ENCODE measurements around the gene TNFRSF14. TPM values are rescaled to one million over a fixed set of nuclear protein-coding genes. Genes with fewer than 3 reads are reported as not detected.

TNFRSF14 gene
- total RNA-seq, 1 experiment from 2014 or later: 1.5 TPM

DNA sequence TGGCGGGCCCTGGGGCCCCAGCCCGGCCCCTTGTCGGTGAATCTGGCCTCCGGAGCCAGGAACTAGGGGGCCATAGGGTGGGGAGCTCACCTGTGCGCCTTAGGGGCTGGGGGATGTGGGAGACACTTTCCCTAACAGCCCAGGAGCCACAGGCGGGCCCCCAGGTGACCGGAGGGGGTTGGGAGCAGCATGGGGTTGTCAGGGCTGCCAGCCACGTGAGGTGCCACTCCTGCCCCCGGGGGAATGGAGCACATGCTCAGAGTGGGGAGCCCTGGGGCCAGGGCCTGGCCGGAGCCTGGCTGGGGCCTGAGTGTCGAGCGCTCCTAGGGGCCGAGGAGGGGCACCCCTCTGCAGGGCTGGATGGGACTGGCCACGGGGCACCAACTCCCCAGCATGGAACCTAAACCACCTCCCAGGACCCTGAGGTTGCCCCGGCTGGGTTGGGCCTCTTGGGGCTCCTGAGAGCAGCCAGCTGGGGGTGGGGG lies 50.3 kb downstream of the TNFRSF14 start:
- Histone ChIP-seq H3K9me3 (no peaks in the 10 kb centered on the region), H3K4me3 (ENCODE audit: low read depth, low read length) (no peak overlapping the region), H3K36me3 (ENCODE audit: control insufficient read depth, insufficient read depth, low read length) (no peaks in the 10 kb centered on the region), H3K27me3 (replicated peaks; ENCODE audit: control insufficient read depth, insufficient read depth, low read length) (no peaks in the 10 kb centered on the region), H3K4me1 (no peaks in the 10 kb centered on the region)
- Mint-ChIP-seq H3K36me3 (ENCODE audit: insufficient read depth, unreplicated experiment) (no peaks in the 10 kb centered on the region), H3K9me3 (ENCODE audit: unreplicated experiment) (no peaks in the 10 kb centered on the region), H3K27me3 (ENCODE audit: insufficient read depth, unreplicated experiment) (peaks cover 5% of the 10 kb centered on the region), H3K27ac (ENCODE audit: unreplicated experiment) (no peak overlapping the region), H3K4me1 (ENCODE audit: low read depth, unreplicated experiment) (no peaks in the 10 kb centered on the region), H3K4me3 (ENCODE audit: unreplicated experiment) (no peak overlapping the region)
- intact Hi-C loops (cut with micrococcal nuclease; ENCODE audit: unreplicated experiment): no loop called here
- POLR2A ChIA-PET: no interaction called here
- CTCF ChIA-PET: no interaction called here
- no peak for TF ChIP-seq CTCF (IDR thresholded peaks at IDR 0.05; ENCODE audit: insufficient read depth in 1 of 2, low read depth in 1 of 2, low read length in 1 of 2, severe bottlenecking in 1 of 2, unreplicated experiment in 1 of 2)
- no peak for DNase-seq
- no TSS peak for BruUV-seq (replicated peaks)

GRCh38 chr1:2606881-2607621 lies 50.9 kb downstream of the TNFRSF14 start:
- H3K4me1 Mint-ChIP-seq (ENCODE audit: low read depth, unreplicated experiment): no peaks in the 10 kb centered on the region
- no peaks in the 10 kb centered on the region for H3K36me3 Mint-ChIP-seq (ENCODE audit: insufficient read depth, unreplicated experiment)
- DNase-seq: no peak
- peaks cover 5% of the 10 kb centered on the region for H3K27me3 Mint-ChIP-seq (ENCODE audit: insufficient read depth, unreplicated experiment)
- no peaks in the 10 kb centered on the region for H3K9me3 ChIP-seq
- no peaks in the 10 kb centered on the region for H3K36me3 ChIP-seq (ENCODE audit: control insufficient read depth, insufficient read depth, low read length)
- no peak overlapping the region for H3K4me3 Mint-ChIP-seq (ENCODE audit: unreplicated experiment)
- ChIA-PET CTCF (no interaction called here), POLR2A (no interaction called here)
- H3K27me3 ChIP-seq (replicated peaks; ENCODE audit: control insufficient read depth, insufficient read depth, low read length): no peaks in the 10 kb centered on the region
- H3K4me3 ChIP-seq (ENCODE audit: low read depth, low read length): no peak overlapping the region
- intact Hi-C loops (cut with micrococcal nuclease; ENCODE audit: unreplicated experiment): no loop called here
- no peak overlapping the region for H3K27ac Mint-ChIP-seq (ENCODE audit: unreplicated experiment)
- no peaks in the 10 kb centered on the region for H3K4me1 ChIP-seq
- no peak for TF ChIP-seq CTCF (IDR thresholded peaks at IDR 0.05; ENCODE audit: insufficient read depth in 1 of 2, low read depth in 1 of 2, low read length in 1 of 2, severe bottlenecking in 1 of 2, unreplicated experiment in 1 of 2)
- no peaks in the 10 kb centered on the region for H3K9me3 Mint-ChIP-seq (ENCODE audit: unreplicated experiment)
- no TSS peak for BruUV-seq (replicated peaks)

DNA sequence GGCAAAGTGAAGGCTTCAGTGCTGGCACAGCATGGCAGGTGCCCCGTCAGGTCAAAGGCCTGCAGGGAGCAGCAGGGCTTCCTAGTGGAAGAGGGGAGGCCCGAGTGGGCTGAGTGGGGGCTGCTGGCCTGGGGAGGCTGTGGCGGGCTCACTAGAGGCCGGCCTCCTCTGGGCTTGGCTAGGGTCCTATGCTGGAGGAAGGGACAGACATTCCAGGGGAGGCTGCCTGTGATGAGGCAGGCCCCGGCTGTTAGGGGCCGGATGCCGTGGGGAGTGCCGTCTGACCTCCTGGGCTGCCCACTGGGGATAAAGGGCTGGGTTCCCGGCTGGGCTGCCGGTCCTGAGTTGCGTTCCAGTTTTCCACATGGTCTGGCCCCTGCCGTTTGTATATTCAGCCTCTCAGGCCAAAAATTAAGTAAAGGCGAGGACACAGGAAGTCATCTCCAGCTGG lies 51.5 kb downstream of the TNFRSF14 start:
- intact Hi-C loops (cut with micrococcal nuclease; ENCODE audit: unreplicated experiment): no loop called here
- Histone ChIP-seq H3K27me3 (replicated peaks; ENCODE audit: control insufficient read depth, insufficient read depth, low read length) (no peaks in the 10 kb centered on the region), H3K36me3 (ENCODE audit: control insufficient read depth, insufficient read depth, low read length) (no peaks in the 10 kb centered on the region), H3K4me1 (no peaks in the 10 kb centered on the region), H3K9me3 (no peaks in the 10 kb centered on the region), H3K4me3 (ENCODE audit: low read depth, low read length) (no peak overlapping the region)
- no peaks in the 10 kb centered on the region for H3K9me3 Mint-ChIP-seq (ENCODE audit: unreplicated experiment)
- DNase-seq: no peak
- no peaks in the 10 kb centered on the region for H3K36me3 Mint-ChIP-seq (ENCODE audit: insufficient read depth, unreplicated experiment)
- ChIA-PET POLR2A (no interaction called here), CTCF (no interaction called here)
- H3K27ac Mint-ChIP-seq (ENCODE audit: unreplicated experiment): no peak overlapping the region
- H3K4me3 Mint-ChIP-seq (ENCODE audit: unreplicated experiment): no peak overlapping the region
- TF ChIP-seq CTCF (IDR thresholded peaks at IDR 0.05; ENCODE audit: insufficient read depth in 1 of 2, low read depth in 1 of 2, low read length in 1 of 2, severe bottlenecking in 1 of 2, unreplicated experiment in 1 of 2): no peak
- no peaks in the 10 kb centered on the region for H3K4me1 Mint-ChIP-seq (ENCODE audit: low read depth, unreplicated experiment)
- peaks cover under 1% of the 10 kb centered on the region for H3K27me3 Mint-ChIP-seq (ENCODE audit: insufficient read depth, unreplicated experiment)
- BruUV-seq (replicated peaks): no TSS peak

Measured in Caco-2 (cell line).